Measurements from ENCODE around the gene MLXIP.

MLXIP gene

DNA sequence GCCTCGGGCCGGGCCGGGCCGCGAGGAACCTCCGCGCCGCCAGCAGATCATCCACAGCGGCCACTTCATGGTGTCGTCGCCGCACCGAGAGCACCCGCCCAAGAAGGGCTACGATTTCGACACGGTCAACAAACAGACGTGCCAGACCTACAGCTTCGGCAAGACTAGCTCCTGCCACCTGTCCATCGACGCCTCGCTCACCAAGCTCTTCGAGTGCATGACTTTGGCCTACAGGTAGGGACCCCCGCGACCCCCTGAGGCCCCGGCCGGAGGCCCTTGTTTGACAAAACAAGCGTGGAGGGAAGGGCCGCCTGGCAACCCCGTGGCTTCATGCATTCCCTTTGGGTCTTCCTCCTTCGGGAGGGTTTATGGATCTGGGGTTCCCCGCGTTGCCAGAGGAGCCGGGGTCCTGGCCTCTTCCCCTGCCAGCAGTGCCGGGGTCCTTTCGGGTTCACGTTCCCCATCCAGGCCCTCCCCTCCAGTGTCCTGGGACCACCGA is 526 bp downstream of the MLXIP start:
- no peak for DNase-seq (ENCODE audit: low read depth)

GRCh38 chr12:122079532-122080081 is 1.1 kb downstream of the MLXIP start:
- DNase-seq (ENCODE audit: low read depth), result no peak

GRCh38 chr12:122080149-122081082 is 1.9 kb downstream of the MLXIP start:
- no peak for DNase-seq (ENCODE audit: low read depth)

DNA sequence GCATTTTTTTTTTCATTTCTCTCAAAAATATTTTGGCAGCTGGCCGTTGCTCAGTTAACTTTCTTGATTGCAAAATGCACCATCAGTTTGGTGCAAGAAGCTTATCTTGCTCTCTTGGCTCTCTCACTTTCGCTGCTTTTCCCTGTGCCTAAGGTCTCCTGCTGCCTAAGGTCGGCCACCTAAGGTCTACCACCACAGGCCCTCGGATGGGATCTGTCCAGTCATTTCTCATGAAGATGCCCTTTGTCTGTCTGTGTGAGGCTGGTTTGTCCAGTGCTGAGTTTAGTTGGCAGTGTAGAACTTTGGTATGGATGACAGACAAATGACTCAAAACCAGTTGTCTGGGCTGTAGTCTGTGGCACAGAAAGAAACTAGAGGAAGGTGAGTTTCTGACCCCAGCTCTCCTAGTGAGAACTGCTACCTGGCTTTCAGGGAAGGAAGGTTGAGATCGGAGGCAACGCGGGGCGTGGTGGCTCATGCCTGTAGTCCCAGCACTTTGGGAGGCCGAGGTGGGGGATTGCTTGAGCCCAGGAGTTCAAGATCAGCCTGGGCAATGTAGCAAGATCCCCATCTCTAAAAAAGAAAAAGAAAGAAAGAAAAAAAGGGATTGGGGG is 2.6 kb downstream of the MLXIP start:
- DNase-seq (ENCODE audit: low read depth), result no peak

DNA sequence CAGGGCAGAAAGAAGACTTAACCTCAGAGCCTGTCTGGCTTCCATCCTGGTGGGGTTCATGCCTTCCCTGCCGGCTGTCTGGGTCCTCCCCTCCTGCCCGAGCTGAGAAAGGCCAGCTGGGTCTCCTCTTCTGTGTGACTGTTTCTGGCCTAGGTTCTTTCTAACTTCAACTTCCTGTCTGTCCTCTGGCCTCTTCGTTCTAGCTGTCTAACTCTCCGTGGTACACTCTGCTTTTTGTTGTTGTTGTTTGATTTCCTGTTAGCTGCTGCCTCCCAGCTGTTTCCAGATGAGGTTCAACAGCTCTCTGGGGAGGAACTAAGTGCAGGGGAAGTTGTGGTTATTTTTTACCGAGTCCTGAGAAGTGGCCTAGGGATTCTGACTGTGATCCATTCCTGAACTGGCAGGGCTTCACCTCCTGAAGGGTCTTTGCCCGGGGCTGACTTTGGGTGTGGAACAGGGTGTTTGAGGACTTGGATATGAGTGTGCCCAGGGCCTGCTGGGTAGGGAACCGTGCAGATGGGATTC is 3.2 kb downstream of the MLXIP start:
- no peak for DNase-seq (ENCODE audit: low read depth)

GRCh38 chr12:122082621-122083356 is 4.2 kb downstream of the MLXIP start:
- DNase-seq (ENCODE audit: low read depth), result no peak

GRCh38 chr12:122084857-122085405 is 6.4 kb downstream of the MLXIP start:
- DNase-seq (ENCODE audit: low read depth), result no peak

DNA sequence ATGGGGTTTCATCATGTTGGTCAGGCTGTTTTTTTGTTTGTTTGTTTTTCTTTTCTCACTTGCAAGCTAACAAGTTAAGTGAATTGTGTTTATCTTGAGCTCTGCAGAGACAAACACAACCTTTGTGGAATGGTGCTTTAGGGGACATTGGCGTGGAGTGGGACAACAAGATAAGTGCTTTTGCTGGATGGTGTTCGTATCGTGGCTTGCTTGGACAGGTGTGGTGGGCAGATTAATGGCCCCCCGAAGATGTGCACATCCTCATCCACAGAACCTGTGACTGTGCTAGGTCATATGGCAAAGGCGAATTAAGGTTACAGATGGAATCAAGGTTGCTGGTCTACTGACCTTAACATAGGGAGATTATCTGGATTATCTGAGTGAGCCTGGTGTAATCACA is 7.0 kb downstream of the MLXIP start:
- no peak for DNase-seq (ENCODE audit: low read depth)

DNA sequence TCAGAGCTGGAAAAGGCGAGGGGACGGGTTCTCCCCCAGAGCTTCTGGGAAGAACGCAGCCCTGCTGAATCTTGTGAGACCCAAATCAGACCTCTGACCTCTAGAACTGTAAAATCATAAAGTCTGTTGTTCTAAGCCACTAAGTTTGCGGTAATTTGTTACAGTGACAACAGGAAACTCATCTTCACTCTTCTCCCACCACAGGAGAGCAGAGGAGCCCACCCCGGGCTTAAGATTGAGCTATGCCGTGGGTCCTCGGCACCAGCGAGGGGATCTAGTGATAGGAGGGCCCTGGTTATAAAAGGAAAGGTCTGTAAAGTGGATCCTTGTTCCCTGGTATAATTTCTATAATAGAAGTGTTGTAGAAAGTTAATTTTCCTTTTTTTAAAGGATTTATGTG is 7.6 kb downstream of the MLXIP start:
- DNase-seq (ENCODE audit: low read depth), result no peak

DNA sequence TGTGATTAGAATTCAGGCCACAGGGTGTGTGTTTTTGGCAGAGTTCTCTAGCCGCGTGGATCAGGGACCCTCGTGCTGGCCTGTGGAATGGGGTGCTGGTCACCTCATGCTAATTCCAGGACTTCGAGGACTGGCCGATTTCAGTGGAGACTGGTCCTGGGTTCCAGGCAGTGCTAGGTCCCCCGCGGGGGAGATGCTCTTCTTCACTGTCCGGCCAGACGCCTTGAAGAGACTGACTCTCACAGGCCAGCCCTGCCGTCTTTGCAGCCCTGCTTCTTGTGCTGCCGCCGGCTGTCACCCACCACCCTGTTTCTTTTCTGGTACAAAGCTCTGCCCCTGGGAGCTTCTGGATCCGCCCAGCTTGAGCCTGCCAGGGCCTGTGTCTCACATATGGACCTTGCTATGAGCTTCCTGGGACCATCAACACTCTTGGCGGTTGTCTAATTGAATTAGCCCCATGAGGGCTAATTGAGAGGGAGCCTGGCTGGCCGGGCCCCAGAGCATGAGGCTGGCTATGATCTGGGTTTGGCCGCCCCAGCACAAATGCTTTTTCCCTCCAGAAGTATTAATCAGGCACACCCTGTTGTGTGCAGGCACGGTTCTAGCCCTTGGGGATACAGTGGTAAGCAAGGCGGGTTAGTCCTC is 8.2 kb downstream of the MLXIP start:
- DNase-seq (ENCODE audit: low read depth), result no peak

- no peak for DNase-seq (ENCODE audit: low read depth)
Observed at GRCh38 chr12:122087431-122088178, 9.0 kb downstream of the MLXIP start.

- no peak for DNase-seq (ENCODE audit: low read depth)
Observed at GRCh38 chr12:122088179-122088810, 9.7 kb downstream of the MLXIP start.

- no peak for DNase-seq (ENCODE audit: low read depth)
Observed at GRCh38 chr12:122089077-122089476, 10.5 kb downstream of the MLXIP start.

DNA sequence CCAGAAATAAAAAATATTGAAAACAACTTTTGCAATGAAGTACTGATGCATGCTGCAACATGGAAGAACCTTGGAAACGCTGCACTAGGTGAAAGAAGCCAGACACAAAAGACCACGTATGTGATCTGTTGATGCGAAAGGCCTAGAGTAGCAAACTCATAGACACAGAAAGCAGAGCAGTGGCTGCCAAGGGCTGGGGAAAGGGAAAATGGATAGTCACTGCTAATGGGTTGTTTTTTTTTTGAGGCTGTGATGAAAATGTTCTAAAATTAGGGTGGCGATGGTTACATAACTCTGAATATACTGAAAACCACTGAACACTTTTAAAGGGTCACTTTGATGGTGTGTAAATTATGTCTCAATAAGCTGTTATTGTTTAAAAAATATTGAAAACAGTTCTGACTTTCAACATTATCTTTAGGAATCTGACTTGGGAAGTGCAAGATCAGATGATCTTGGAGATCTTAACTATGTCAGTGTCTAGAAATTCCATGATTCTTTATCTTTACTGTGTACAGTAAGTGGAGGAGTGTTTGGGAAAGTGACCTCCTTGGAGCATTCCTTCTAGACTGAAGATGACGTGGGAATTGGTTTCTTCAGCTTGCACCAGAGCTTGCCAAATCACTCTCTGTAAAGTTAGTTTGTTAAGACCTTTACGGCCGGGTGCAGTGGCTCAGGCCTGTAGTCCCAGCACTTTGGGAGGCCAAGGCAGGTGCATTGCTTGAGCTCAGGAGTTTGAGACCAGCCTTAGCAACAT is 12.4 kb downstream of the MLXIP start:
- DNase-seq (ENCODE audit: low read depth), result no peak

- DNase-seq (ENCODE audit: low read depth), result no peak
Observed at GRCh38 chr12:122093098-122093883, 14.7 kb downstream of the MLXIP start.

DNA sequence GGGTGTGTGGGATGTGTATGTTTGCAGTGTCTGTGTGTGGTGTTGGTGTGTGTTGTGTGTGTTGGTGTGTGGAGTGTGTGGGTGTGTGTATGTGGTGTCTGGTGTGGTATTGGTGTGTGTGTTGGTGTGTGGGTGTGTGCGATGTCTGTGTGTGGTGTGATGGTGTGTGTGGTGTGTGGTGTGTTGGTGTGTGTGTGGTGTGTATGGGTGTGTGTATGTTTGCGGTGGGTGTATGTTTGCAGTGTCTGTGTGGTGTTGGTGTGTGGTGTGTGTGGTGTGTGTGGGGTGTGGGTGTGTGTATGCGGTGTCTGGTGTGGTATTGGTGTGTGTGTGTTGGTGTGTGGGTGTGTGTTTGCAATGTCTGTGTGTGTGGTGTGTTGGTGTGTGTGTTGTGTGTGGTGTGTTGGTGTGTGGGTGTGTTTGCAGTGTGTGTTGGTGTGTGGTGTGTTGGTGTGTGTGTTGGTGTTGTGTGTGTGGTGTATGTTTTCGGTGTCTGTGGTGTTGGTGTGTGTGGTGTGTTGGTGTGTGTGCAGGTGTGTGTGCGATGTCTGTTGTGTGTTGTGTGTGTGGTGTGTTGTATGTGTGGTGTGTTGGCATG is 15.7 kb downstream of the MLXIP start:
- DNase-seq (ENCODE audit: low read depth), result no peak

- no peak for DNase-seq (ENCODE audit: low read depth)
Observed at GRCh38 chr12:122094735-122095631, 16.4 kb downstream of the MLXIP start.
